Natural killer cell (primary cell): ENCODE data around the gene NSD2. TPM values are rescaled to one million over a fixed set of nuclear protein-coding genes. Genes with fewer than 3 reads are reported as not detected.

ENCODE experiments used
- ATAC-seq, 3 donors: fragments of 150-1000 bp in 2 of 3; fragments of 200-7000 bp in 1 of 3; cut with Tn5 transposase; 1 replicate in 1 of 3; 2 replicates in 2 of 3; pipeline ENCODE4 v1.10.0; 2021; ENCODE audit warnings: mild to moderate bottlenecking in 2 of 3, moderate library complexity in 2 of 3
- DNase-seq, 2 donors: peaks; one replicate each; pipeline versions ENCODE4 v3.0.0 to v3.0.0-alpha.2; 2013 to 2021; ENCODE audit warnings: mixed read lengths in 1 of 2
- H3K27ac ChIP-seq: one replicate; pipeline ENCODE4 v1.5.1; 2013; ENCODE audit warnings: mild to moderate bottlenecking, low read length
- H3K27me3 ChIP-seq: one replicate; pipeline ENCODE4 v1.6.1; 2013; ENCODE audit warnings: low read length; ENCODE audit not compliant: control insufficient read depth, insufficient read depth
- H3K36me3 ChIP-seq: one replicate; pipeline ENCODE4 v1.6.1; 2013; ENCODE audit warnings: low read length; ENCODE audit not compliant: control insufficient read depth, insufficient read depth
- H3K4me1 ChIP-seq: one replicate; pipeline ENCODE4 v1.6.1; 2013; ENCODE audit warnings: low read length; ENCODE audit not compliant: control insufficient read depth, insufficient read depth
- H3K4me3 ChIP-seq: one replicate; pipeline ENCODE4 v1.5.1; 2013; ENCODE audit warnings: low read length
- H3K9me3 ChIP-seq: one replicate; pipeline ENCODE4 v1.6.1; 2013; ENCODE audit warnings: low read length; ENCODE audit not compliant: control insufficient read depth, insufficient read depth
- H3K27ac Mint-ChIP-seq, 2 donors: one replicate each; pipeline ENCODE4 v1.8.0; 2022; ENCODE audit warnings: mild to moderate bottlenecking in 2 of 2, mixed read lengths in 2 of 2, moderate library complexity in 1 of 2
- H3K27me3 Mint-ChIP-seq, 2 donors: one replicate each; pipeline ENCODE4 v1.8.0; 2022; ENCODE audit warnings: low read depth in 2 of 2, mixed read lengths in 2 of 2
- H3K36me3 Mint-ChIP-seq: one replicate; pipeline ENCODE4 v1.8.0; 2022; ENCODE audit warnings: mixed read lengths
- H3K4me1 Mint-ChIP-seq, 2 donors: one replicate each; pipeline ENCODE4 v1.8.0; 2022; ENCODE audit warnings: mixed read lengths in 2 of 2
- H3K4me3 Mint-ChIP-seq: one replicate; pipeline ENCODE4 v1.8.0; 2022; ENCODE audit warnings: mild to moderate bottlenecking, moderate library complexity, mixed read lengths
- H3K9me3 Mint-ChIP-seq, 2 donors: one replicate each; pipeline ENCODE4 v1.8.0; 2022; ENCODE audit warnings: mixed read lengths in 2 of 2
- WGBS: methylation state at CpG from one replicate; pipeline ENCODE4 v1.1.7; 2013; ENCODE audit warnings: missing lambda C conversion rate; ENCODE audit not compliant: insufficient coverage; 5-methylcytosine and 5-hydroxymethylcytosine counted together
- intact Hi-C: fragments of 100-400 bp; cut with micrococcal nuclease; formaldehyde crosslinking; loops from one replicate; pipeline ENCODE4 v1.14.2; 2022
- total RNA-seq, 4 donors: library from RNA; stranded (reverse); fragments of 120-200 nt in 1 of 4; gene quantifications; one replicate each; pipeline versions ENCODE4 v1.2.3 to v1.2.4, GENCODE V29; 2013 to 2022
- TF ChIP-seq, protein P1 (sequence below): fragments of 200-600 bp; IDR thresholded peaks from one replicate; pipeline ENCODE4 v1.8.0; 2022; ENCODE audit warnings: antibody characterized with exemption

Gene NSD2
- total RNA-seq, 3 donors from 2014 or later (not counting 1 experiment from before 2014, with no cell fraction given), result 36.4 to 51.0 (median 48.3) TPM

GRCh38 chr4:1823545-1823932 lies 47.7 kb upstream of the NSD2 start:
- Histone ChIP-seq H3K27me3 (no peaks in the 10 kb centered on the region), H3K9me3 (no peaks in the 10 kb centered on the region), H3K4me3 (no peak overlapping the region), H3K4me1 (no peaks in the 10 kb centered on the region), H3K36me3 (peaks cover 43% of the 10 kb centered on the region), H3K27ac (no peak overlapping the region)
- DNase-seq (no peak), ATAC-seq (no peak)
- Mint-ChIP-seq H3K36me3 (peaks cover 13% of the 10 kb centered on the region), H3K4me1 (no peaks in the 10 kb centered on the region), H3K4me3 (no peak overlapping the region), H3K9me3 (no peaks in the 10 kb centered on the region), H3K27me3 (no peaks in the 10 kb centered on the region), H3K27ac (no peak overlapping the region)
- TF ChIP-seq, protein P1, sequence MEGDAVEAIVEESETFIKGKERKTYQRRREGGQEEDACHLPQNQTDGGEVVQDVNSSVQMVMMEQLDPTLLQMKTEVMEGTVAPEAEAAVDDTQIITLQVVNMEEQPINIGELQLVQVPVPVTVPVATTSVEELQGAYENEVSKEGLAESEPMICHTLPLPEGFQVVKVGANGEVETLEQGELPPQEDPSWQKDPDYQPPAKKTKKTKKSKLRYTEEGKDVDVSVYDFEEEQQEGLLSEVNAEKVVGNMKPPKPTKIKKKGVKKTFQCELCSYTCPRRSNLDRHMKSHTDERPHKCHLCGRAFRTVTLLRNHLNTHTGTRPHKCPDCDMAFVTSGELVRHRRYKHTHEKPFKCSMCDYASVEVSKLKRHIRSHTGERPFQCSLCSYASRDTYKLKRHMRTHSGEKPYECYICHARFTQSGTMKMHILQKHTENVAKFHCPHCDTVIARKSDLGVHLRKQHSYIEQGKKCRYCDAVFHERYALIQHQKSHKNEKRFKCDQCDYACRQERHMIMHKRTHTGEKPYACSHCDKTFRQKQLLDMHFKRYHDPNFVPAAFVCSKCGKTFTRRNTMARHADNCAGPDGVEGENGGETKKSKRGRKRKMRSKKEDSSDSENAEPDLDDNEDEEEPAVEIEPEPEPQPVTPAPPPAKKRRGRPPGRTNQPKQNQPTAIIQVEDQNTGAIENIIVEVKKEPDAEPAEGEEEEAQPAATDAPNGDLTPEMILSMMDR, result no peak
- 96% methylated on average over 11 of the region's 12 CpGs for WGBS
- intact Hi-C loops, result no loop called here

DNA sequence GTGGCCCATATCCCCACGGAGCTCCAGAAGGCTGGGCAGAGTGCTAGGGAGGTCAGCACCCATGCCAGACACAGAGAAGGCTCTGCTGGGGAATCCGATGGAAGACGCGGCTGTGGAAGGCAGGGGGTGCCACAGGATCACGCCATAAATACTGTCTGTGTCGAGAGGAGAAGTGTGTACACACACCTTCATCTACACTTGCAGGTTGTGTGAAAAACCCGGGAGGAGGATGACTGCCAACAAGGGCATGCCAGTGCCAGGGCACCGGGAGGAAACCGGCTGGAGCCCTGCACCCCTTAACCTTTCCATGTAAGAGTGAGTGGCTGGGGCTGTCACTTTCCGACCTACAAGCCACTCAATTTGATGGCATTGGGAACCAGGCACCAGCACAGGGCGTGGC lies 46.4 kb upstream of the NSD2 start:
- H3K36me3 Mint-ChIP-seq, result peaks cover 5% of the 10 kb centered on the region
- Histone ChIP-seq H3K4me1 (no peaks in the 10 kb centered on the region), H3K27ac (no peak overlapping the region), H3K9me3 (no peaks in the 10 kb centered on the region), H3K36me3 (peaks cover 38% of the 10 kb centered on the region), H3K27me3 (no peaks in the 10 kb centered on the region), H3K4me3 (no peak overlapping the region)
- H3K27ac Mint-ChIP-seq, result no peak overlapping the region
- DNase-seq (no peak), ATAC-seq (no peak)
- TF ChIP-seq, protein P1, result no peak
- no peak overlapping the region for H3K4me3 Mint-ChIP-seq
- H3K27me3 Mint-ChIP-seq, result no peaks in the 10 kb centered on the region
- H3K4me1 Mint-ChIP-seq, result no peaks in the 10 kb centered on the region
- intact Hi-C loops, result no loop called here
- 96% methylated on average over 11 of the region's 11 CpGs for WGBS
- no peaks in the 10 kb centered on the region for H3K9me3 Mint-ChIP-seq

GRCh38 chr4:1825326-1825725 lies 45.9 kb upstream of the NSD2 start:
- H3K9me3 ChIP-seq, result no peaks in the 10 kb centered on the region
- intact Hi-C loops, result no loop called here
- H3K27ac ChIP-seq, result no peak overlapping the region
- H3K27ac Mint-ChIP-seq, result no peak overlapping the region
- WGBS, result 95% methylated on average over 19 of the region's 19 CpGs
- DNase-seq (no peak), ATAC-seq (no peak)
- H3K36me3 Mint-ChIP-seq, result no peaks in the 10 kb centered on the region
- H3K9me3 Mint-ChIP-seq, result no peaks in the 10 kb centered on the region
- H3K4me3 Mint-ChIP-seq, result no peak overlapping the region
- H3K36me3 ChIP-seq, result peaks cover 33% of the 10 kb centered on the region
- no peak overlapping the region for H3K4me3 ChIP-seq
- TF ChIP-seq, protein P1, result no peak
- H3K27me3 Mint-ChIP-seq, result no peaks in the 10 kb centered on the region
- no peaks in the 10 kb centered on the region for H3K4me1 Mint-ChIP-seq
- H3K4me1 ChIP-seq, result no peaks in the 10 kb centered on the region
- no peaks in the 10 kb centered on the region for H3K27me3 ChIP-seq

GRCh38 chr4:1826531-1827350 lies 44.5 kb upstream of the NSD2 start:
- H3K4me3 Mint-ChIP-seq, result no peak overlapping the region
- no peak overlapping the region for H3K27ac ChIP-seq
- no peaks in the 10 kb centered on the region for H3K36me3 Mint-ChIP-seq
- H3K4me1 Mint-ChIP-seq, result no peaks in the 10 kb centered on the region
- intact Hi-C loops, result no loop called here
- ATAC-seq (no peak), DNase-seq (no peak)
- no peaks in the 10 kb centered on the region for H3K9me3 Mint-ChIP-seq
- no peaks in the 10 kb centered on the region for H3K9me3 ChIP-seq
- no peaks in the 10 kb centered on the region for H3K27me3 ChIP-seq
- H3K27ac Mint-ChIP-seq, result no peak overlapping the region
- H3K27me3 Mint-ChIP-seq, result no peaks in the 10 kb centered on the region
- H3K36me3 ChIP-seq, result peaks cover 40% of the 10 kb centered on the region
- H3K4me1 ChIP-seq, result no peaks in the 10 kb centered on the region
- no peak overlapping the region for H3K4me3 ChIP-seq
- WGBS, result 95% methylated on average over 30 of the region's 30 CpGs
- TF ChIP-seq, protein P1, result no peak
